ENCODE data around the gene NPEPL1. TPM values are rescaled to one million over a fixed set of nuclear protein-coding genes. Genes with fewer than 3 reads are reported as not detected.
A peak's percentile ranks its signal among the peaks of the same experiment; 100 is the strongest.

Gene NPEPL1
- total RNA-seq, 1 experiment from 2014 or later = 31.1 TPM

- Histone ChIP-seq H4K8ac (replicated peaks; ENCODE audit: insufficient read length, low read depth, low read length) (no peak overlapping the region), H2AK5ac (ENCODE audit: insufficient read length, low read length) (no peak overlapping the region), H2BK5ac (ENCODE audit: insufficient read length, low read length) (no peak overlapping the region), H2BK12ac (ENCODE audit: insufficient read length, low read depth, low read length) (no peak overlapping the region), H3K79me2 (ENCODE audit: insufficient read depth, low read length) (no peaks in the 10 kb centered on the region), H3K27ac (ENCODE audit: insufficient read length, low read depth, low read length) (no peak overlapping the region), H3K23ac (ENCODE audit: insufficient read length, low read depth, low read length) (no peak overlapping the region), H3T11ph (ENCODE audit: low read length) (no peak overlapping the region), H3K4me1 (ENCODE audit: insufficient read depth, low read length) (0 out of 2 replicates have a peak, but pooled peaks cover under 1% of the 10 kb centered on the region), H3K18ac (ENCODE audit: insufficient read length, low read depth, low read length) (no peak overlapping the region), H3K79me1 (ENCODE audit: insufficient read depth, low read depth, low read length, poor library complexity, severe bottlenecking) (no peaks in the 10 kb centered on the region), H3K4ac (ENCODE audit: low read depth, low read length) (no peak overlapping the region), H3K56ac (ENCODE audit: insufficient read length, low read depth, low read length) (no peak overlapping the region), H4K20me1 (ENCODE audit: control insufficient read depth, insufficient read depth, insufficient read length) (no peaks in the 10 kb centered on the region), H4K5ac (ENCODE audit: insufficient read length, low read depth, low read length) (no peak overlapping the region), H2AFZ (ENCODE audit: low read length) (no peak overlapping the region), H3K23me2 (ENCODE audit: insufficient read length, low read depth, low read length, poor library complexity, severe bottlenecking) (no peaks in the 10 kb centered on the region), H3K9ac (ENCODE audit: extremely low read depth, insufficient read length, low read length) (no peak overlapping the region), H2BK120ac (ENCODE audit: low read depth, low read length, poor library complexity, severe bottlenecking) (no peak overlapping the region), H4K91ac (ENCODE audit: insufficient read length, low read depth, low read length) (no peak overlapping the region), H3K4me2 (ENCODE audit: insufficient read depth, insufficient read length, low read length) (no peak overlapping the region), H2BK15ac (ENCODE audit: low read depth, low read length) (no peak overlapping the region), H3K27me3 (ENCODE audit: insufficient read depth, low read length) (no peaks in the 10 kb centered on the region), H2BK20ac (ENCODE audit: low read depth, low read length, poor library complexity, severe bottlenecking) (no peak overlapping the region), H3K9me3 (ENCODE audit: control insufficient read depth, low read depth, low read length) (no peaks in the 10 kb centered on the region), H3K14ac (ENCODE audit: insufficient read depth, low read length) (no peak overlapping the region)
- WGBS (ENCODE audit: extremely low coverage, insufficient read length, low lambda C conversion rate) = no CpG with 5 or more reads among the region's 14 CpGs
- H3K36me3 Mint-ChIP-seq (ENCODE audit: insufficient read depth in 1 of 3, low read depth in 3 of 3) = peaks cover 18 to 40% (median 31%) of the 10 kb centered on the region in 3 experiments
- peaks cover 0 to 3% of the 10 kb centered on the region in 2 experiments; a peak in 1 of 5 replicates for H3K9me3 Mint-ChIP-seq
- peaks cover under 1 to 6% of the 10 kb centered on the region in 2 experiments for H3K4me1 Mint-ChIP-seq
- no peak for DNase-seq
- no peaks in the 10 kb centered on the region for H3K27me3 Mint-ChIP-seq (ENCODE audit: low read depth)
- TF ChIP-seq CTCF (conservative IDR thresholded peaks at IDR 0.05) = no peak
- H3K4me3 Mint-ChIP-seq = no peak overlapping the region
- peak overlapping the region in 1 of 3 experiments; percentile 59; a peak in 2 of 7 replicates for H3K27ac Mint-ChIP-seq
Observed at GRCh38 chr20:58705208-58705926, 12.8 kb downstream of the NPEPL1 start.

Measured in H9 (cell line).